Activated CD4-positive, alpha-beta T cell treated with anti-CD3 and anti-CD28 coated beads, Interleukin-2, amount 10 ng/mL, durations not matched to agents 7 days and 5 days (primary cell): ENCODE measurements around the gene ELOVL4. TPM values are rescaled to one million over a fixed set of nuclear protein-coding genes. Genes with fewer than 3 reads are reported as not detected.

ENCODE experiments used
- CTCF ChIA-PET: fragments of 350-600 bp; sonication (Branson Sonifier 250); formaldehyde crosslinking; loops from one replicate; lab custom pipeline; 2021; ENCODE audit warnings: antibody characterized with exemption; lab: Charles Lee
- POLR2A ChIA-PET: fragments of 350-600 bp; sonication (Branson Sonifier 250); formaldehyde crosslinking; loops from one replicate; lab custom pipeline; 2021; ENCODE audit warnings: antibody characterized with exemption; lab: Charles Lee
- DNase-seq: peaks from one replicate; pipeline ENCODE4 v3.0.0-alpha.2; 2020
- H3K27ac Mint-ChIP-seq: one replicate; pipeline ENCODE4 v1.8.0; 2021; ENCODE audit warnings: mild to moderate bottlenecking, moderate library complexity, mixed read lengths
- H3K27me3 Mint-ChIP-seq: one replicate; pipeline ENCODE4 v1.8.0; 2021; ENCODE audit warnings: mixed read lengths
- H3K36me3 Mint-ChIP-seq: one replicate; pipeline ENCODE4 v1.8.0; 2021; ENCODE audit warnings: low read depth, mixed read lengths
- H3K4me1 Mint-ChIP-seq: one replicate; pipeline ENCODE4 v1.8.0; 2021; ENCODE audit warnings: mixed read lengths
- H3K4me3 Mint-ChIP-seq: one replicate; pipeline ENCODE4 v1.8.0; 2021; ENCODE audit warnings: mild to moderate bottlenecking, moderate library complexity, mixed read lengths
- H3K9me3 Mint-ChIP-seq: one replicate; pipeline ENCODE4 v1.8.0; 2021; ENCODE audit warnings: mixed read lengths
- total RNA-seq, 2 experiments: library from RNA; stranded (reverse); gene quantifications; one replicate each; pipeline ENCODE4 v1.2.3, GENCODE V29; 2021

Gene ELOVL4
- total RNA-seq, 2 experiments from 2014 or later: 0.79 to 1.1 TPM

- no peak overlapping the region for H3K4me3 Mint-ChIP-seq
- H3K9me3 Mint-ChIP-seq: no peaks in the 10 kb centered on the region
- CTCF ChIA-PET: interaction anchor here (1.7 to 1.9 kb wide), 2 partner anchors 11 to 28 kb away, joined by 4 to 5 read pairs; no protein-coding TSS in a partner anchor
- no peaks in the 10 kb centered on the region for H3K36me3 Mint-ChIP-seq
- DNase-seq: no peak
- H3K4me1 Mint-ChIP-seq: no peaks in the 10 kb centered on the region
- H3K27me3 Mint-ChIP-seq: peaks cover 10% of the 10 kb centered on the region
- POLR2A ChIA-PET: no interaction called here
- H3K27ac Mint-ChIP-seq: no peak overlapping the region
These were observed 49.3 kb downstream of the ELOVL4 start for GRCh38 chr6:79898076-79898475.

GRCh38 chr6:79896075-79896449, 51.3 kb downstream of the ELOVL4 start:
- Mint-ChIP-seq H3K27ac (no peak overlapping the region), H3K27me3 (peaks cover 8% of the 10 kb centered on the region), H3K9me3 (no peaks in the 10 kb centered on the region), H3K36me3 (no peaks in the 10 kb centered on the region), H3K4me1 (no peaks in the 10 kb centered on the region), H3K4me3 (no peak overlapping the region)
- ChIA-PET CTCF (no interaction called here), POLR2A (no interaction called here)
- no peak for DNase-seq

- no peak for DNase-seq
- CTCF ChIA-PET: no interaction called here
- Mint-ChIP-seq H3K36me3 (no peaks in the 10 kb centered on the region), H3K4me1 (no peaks in the 10 kb centered on the region), H3K9me3 (no peaks in the 10 kb centered on the region), H3K27me3 (peaks cover 13% of the 10 kb centered on the region), H3K4me3 (no peak overlapping the region), H3K27ac (no peak overlapping the region)
- POLR2A ChIA-PET: no interaction called here
These were observed 51.8 kb downstream of the ELOVL4 start for GRCh38 chr6:79895382-79896074.

- Mint-ChIP-seq H3K4me1 (no peaks in the 10 kb centered on the region), H3K36me3 (no peaks in the 10 kb centered on the region), H3K27me3 (peaks cover 13% of the 10 kb centered on the region), H3K9me3 (no peaks in the 10 kb centered on the region), H3K27ac (no peak overlapping the region), H3K4me3 (no peak overlapping the region)
- no peak for DNase-seq
- CTCF ChIA-PET: no interaction called here
- POLR2A ChIA-PET: no interaction called here
These were observed 52.4 kb downstream of the ELOVL4 start for GRCh38 chr6:79894939-79895338.

- Mint-ChIP-seq H3K36me3 (no peaks in the 10 kb centered on the region), H3K9me3 (no peaks in the 10 kb centered on the region), H3K4me3 (no peak overlapping the region), H3K4me1 (no peaks in the 10 kb centered on the region), H3K27ac (no peak overlapping the region), H3K27me3 (peaks cover 42% of the 10 kb centered on the region)
- DNase-seq: no peak
- POLR2A ChIA-PET: no interaction called here
- CTCF ChIA-PET: no interaction called here
These were observed 58.8 kb downstream of the ELOVL4 start for GRCh38 chr6:79888587-79888986.

- Mint-ChIP-seq H3K27ac (no peak overlapping the region), H3K36me3 (no peaks in the 10 kb centered on the region), H3K4me3 (no peak overlapping the region), H3K4me1 (peaks cover 1% of the 10 kb centered on the region), H3K27me3 (peaks cover 31% of the 10 kb centered on the region), H3K9me3 (peaks cover 4% of the 10 kb centered on the region)
- CTCF ChIA-PET: interaction anchor here (0.9 kb wide), 1 partner anchor 9 kb away, joined by 5 read pairs; no protein-coding TSS in a partner anchor
- DNase-seq: no peak
- POLR2A ChIA-PET: no interaction called here
These were observed 69.1 kb downstream of the ELOVL4 start for GRCh38 chr6:79878142-79878748.

GRCh38 chr6:79874531-79875134, 72.7 kb downstream of the ELOVL4 start:
- Mint-ChIP-seq H3K36me3 (no peaks in the 10 kb centered on the region), H3K27me3 (peaks cover 22% of the 10 kb centered on the region), H3K4me1 (peaks cover 6% of the 10 kb centered on the region), H3K9me3 (peaks cover 2% of the 10 kb centered on the region), H3K4me3 (no peak overlapping the region), H3K27ac (no peak overlapping the region)
- ChIA-PET CTCF (no interaction called here), POLR2A (no interaction called here)
- no peak for DNase-seq

- DNase-seq: no peak
These were observed 74.4 kb downstream of the ELOVL4 start for GRCh38 chr6:79872986-79873385.

GRCh38 chr6:79872303-79872702, 75.0 kb downstream of the ELOVL4 start:
- DNase-seq: no peak
- Mint-ChIP-seq H3K4me3 (no peak overlapping the region), H3K36me3 (no peaks in the 10 kb centered on the region), H3K9me3 (no peaks in the 10 kb centered on the region), H3K4me1 (peaks cover 11% of the 10 kb centered on the region), H3K27me3 (peaks cover 24% of the 10 kb centered on the region), H3K27ac (no peak overlapping the region)
- ChIA-PET POLR2A (no interaction called here), CTCF (no interaction called here)

More at GRCh38 chr6:79872986-79873385, 74.4 kb downstream of the ELOVL4 start:
- Mint-ChIP-seq H3K27me3 (peaks cover 24% of the 10 kb centered on the region), H3K9me3 (no peaks in the 10 kb centered on the region), H3K27ac (no peak overlapping the region), H3K4me1 (peaks cover 11% of the 10 kb centered on the region), H3K4me3 (no peak overlapping the region), H3K36me3 (no peaks in the 10 kb centered on the region)
- ChIA-PET POLR2A (no interaction called here), CTCF (interaction anchor here (1.4 kb wide), 1 partner anchor 94 kb away, joined by 4 read pairs; no protein-coding TSS in a partner anchor)

- ChIA-PET POLR2A (no interaction called here), CTCF (interaction anchor here (0.6 to 1.3 kb wide), 9 partner anchors 9 to 236 kb away, joined by 3 to 5 read pairs (median 3); partner anchors contain the start of gene BCKDHB)
- Mint-ChIP-seq H3K4me1 (peaks cover 11% of the 10 kb centered on the region), H3K27ac (peak overlapping the region; percentile 69), H3K9me3 (no peaks in the 10 kb centered on the region), H3K36me3 (no peaks in the 10 kb centered on the region), H3K27me3 (peaks cover 12% of the 10 kb centered on the region), H3K4me3 (no peak overlapping the region)
- peak; percentile 81 for DNase-seq
These were observed 77.7 kb downstream of the ELOVL4 start for GRCh38 chr6:79869600-79870084.

GRCh38 chr6:79869184-79869583, 78.2 kb downstream of the ELOVL4 start:
- H3K27me3 Mint-ChIP-seq: peaks cover 8% of the 10 kb centered on the region
- H3K36me3 Mint-ChIP-seq: no peaks in the 10 kb centered on the region
- H3K4me3 Mint-ChIP-seq: no peak overlapping the region
- H3K9me3 Mint-ChIP-seq: no peaks in the 10 kb centered on the region
- no peak overlapping the region for H3K27ac Mint-ChIP-seq
- peaks cover 11% of the 10 kb centered on the region for H3K4me1 Mint-ChIP-seq
- POLR2A ChIA-PET: no interaction called here
- CTCF ChIA-PET: interaction anchor here (0.8 to 1.3 kb wide), 7 partner anchors 10 to 97 kb away, joined by 3 to 5 read pairs (median 4); no protein-coding TSS in a partner anchor
- no peak for DNase-seq

GRCh38 chr6:79868098-79868722, 79.1 kb downstream of the ELOVL4 start:
- no peak overlapping the region for H3K27ac Mint-ChIP-seq
- POLR2A ChIA-PET: no interaction called here
- no peaks in the 10 kb centered on the region for H3K9me3 Mint-ChIP-seq

More at GRCh38 chr6:79868098-79868722, 79.1 kb downstream of the ELOVL4 start:
- Mint-ChIP-seq H3K4me1 (peaks cover 11% of the 10 kb centered on the region), H3K4me3 (no peak overlapping the region), H3K36me3 (no peaks in the 10 kb centered on the region), H3K27me3 (peaks cover 8% of the 10 kb centered on the region)
- CTCF ChIA-PET: interaction anchor here (0.6 to 1.7 kb wide), 9 partner anchors 20 to 219 kb away, joined by 3 to 10 read pairs (median 3); no protein-coding TSS in a partner anchor
- peak; percentile 62 for DNase-seq
